Measurements from ENCODE around the gene MMP13. TPM values are rescaled to one million over a fixed set of nuclear protein-coding genes. Genes with fewer than 3 reads are reported as not detected.

Gene MMP13
- total RNA-seq, 1 donor from 2014 or later: 1.2 TPM

DNA sequence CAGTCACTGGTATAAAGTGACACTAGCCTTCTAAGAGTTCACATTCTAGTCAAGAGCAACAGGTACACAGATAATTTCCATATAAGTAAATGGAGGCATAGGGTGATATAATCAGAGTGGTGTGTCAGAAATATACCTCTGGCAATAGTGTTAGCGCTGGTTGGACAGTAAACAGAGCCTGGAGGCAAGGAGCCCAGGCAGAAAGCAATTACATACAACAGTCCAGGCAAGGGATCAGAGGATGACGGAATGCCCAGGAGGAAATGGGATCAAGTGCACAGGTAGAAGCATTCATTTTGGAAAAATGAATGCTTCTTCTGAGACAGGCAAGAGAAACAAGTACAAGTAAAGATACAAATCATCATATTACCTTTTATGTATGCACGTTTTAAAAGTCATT lies 36.2 kb upstream of the MMP13 start:
- H3K4me3 ChIP-seq (ENCODE audit: insufficient read depth, low read depth, low read length): no peak overlapping the region
- H3K4me1 ChIP-seq (ENCODE audit: insufficient read depth, low read length): peaks cover 31% of the 10 kb centered on the region
- H3K27ac ChIP-seq (ENCODE audit: low read depth, low read length): no peak overlapping the region
- no peak overlapping the region for H2AFZ ChIP-seq (ENCODE audit: low read depth, low read length)
- Mint-ChIP-seq H3K4me3 (ENCODE audit: unreplicated experiment) (no peak overlapping the region), H3K27me3 (ENCODE audit: low read depth, unreplicated experiment) (no peaks in the 10 kb centered on the region), H3K27ac (ENCODE audit: unreplicated experiment) (no peak overlapping the region), H3K36me3 (ENCODE audit: low read depth, unreplicated experiment) (no peaks in the 10 kb centered on the region), H3K9me3 (ENCODE audit: unreplicated experiment) (no peaks in the 10 kb centered on the region), H3K4me1 (ENCODE audit: low read depth, unreplicated experiment) (peaks cover 5% of the 10 kb centered on the region)
- H3K36me3 ChIP-seq (ENCODE audit: insufficient read depth, low read length): no peaks in the 10 kb centered on the region
- no peak overlapping the region for H3K9ac ChIP-seq (ENCODE audit: low read length)
- no peak for DNase-seq (ENCODE audit: low read depth)
- TF ChIP-seq EZH2 (IDR thresholded peaks at IDR 0.05; ENCODE audit: insufficient read depth, low read length): no peak
- TF ChIP-seq, protein P1, sequence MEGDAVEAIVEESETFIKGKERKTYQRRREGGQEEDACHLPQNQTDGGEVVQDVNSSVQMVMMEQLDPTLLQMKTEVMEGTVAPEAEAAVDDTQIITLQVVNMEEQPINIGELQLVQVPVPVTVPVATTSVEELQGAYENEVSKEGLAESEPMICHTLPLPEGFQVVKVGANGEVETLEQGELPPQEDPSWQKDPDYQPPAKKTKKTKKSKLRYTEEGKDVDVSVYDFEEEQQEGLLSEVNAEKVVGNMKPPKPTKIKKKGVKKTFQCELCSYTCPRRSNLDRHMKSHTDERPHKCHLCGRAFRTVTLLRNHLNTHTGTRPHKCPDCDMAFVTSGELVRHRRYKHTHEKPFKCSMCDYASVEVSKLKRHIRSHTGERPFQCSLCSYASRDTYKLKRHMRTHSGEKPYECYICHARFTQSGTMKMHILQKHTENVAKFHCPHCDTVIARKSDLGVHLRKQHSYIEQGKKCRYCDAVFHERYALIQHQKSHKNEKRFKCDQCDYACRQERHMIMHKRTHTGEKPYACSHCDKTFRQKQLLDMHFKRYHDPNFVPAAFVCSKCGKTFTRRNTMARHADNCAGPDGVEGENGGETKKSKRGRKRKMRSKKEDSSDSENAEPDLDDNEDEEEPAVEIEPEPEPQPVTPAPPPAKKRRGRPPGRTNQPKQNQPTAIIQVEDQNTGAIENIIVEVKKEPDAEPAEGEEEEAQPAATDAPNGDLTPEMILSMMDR (IDR thresholded peaks at IDR 0.05; ENCODE audit: insufficient read depth, low read depth, low read length): no peak
- no peaks in the 10 kb centered on the region for H3K9me3 ChIP-seq (ENCODE audit: insufficient read depth, low read depth, low read length)
- no peaks in the 10 kb centered on the region for H3K79me2 ChIP-seq (ENCODE audit: insufficient read depth, low read length)
- no peaks in the 10 kb centered on the region for H4K20me1 ChIP-seq (ENCODE audit: insufficient read depth, low read length)
- no peak overlapping the region for H3K4me2 ChIP-seq (ENCODE audit: low read length)
- FAIRE-seq: no peak
- no peaks in the 10 kb centered on the region for H3K27me3 ChIP-seq (ENCODE audit: insufficient read depth, low read length)

DNA sequence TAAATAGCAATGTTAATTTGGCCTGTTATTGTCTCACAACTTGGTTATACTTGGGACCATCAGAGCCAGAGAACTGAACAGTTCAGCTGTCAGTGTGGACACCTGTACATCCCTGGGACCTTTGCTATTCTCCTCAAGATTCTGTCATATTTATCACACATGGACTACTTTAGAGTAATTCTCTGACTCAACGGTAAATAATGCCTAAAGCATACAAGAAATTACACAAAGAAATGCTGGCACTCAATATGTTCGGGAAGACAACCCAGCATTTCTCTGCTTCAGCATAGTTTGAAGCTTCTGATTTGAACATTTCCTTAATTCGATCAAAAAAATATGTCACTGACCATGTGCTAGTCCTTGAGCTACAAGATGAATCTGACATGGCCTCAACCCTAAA lies 34.6 kb upstream of the MMP13 start:
- Mint-ChIP-seq H3K4me3 (ENCODE audit: unreplicated experiment) (no peak overlapping the region), H3K27ac (ENCODE audit: unreplicated experiment) (no peak overlapping the region), H3K4me1 (ENCODE audit: low read depth, unreplicated experiment) (peaks cover 7% of the 10 kb centered on the region), H3K27me3 (ENCODE audit: low read depth, unreplicated experiment) (no peaks in the 10 kb centered on the region), H3K9me3 (ENCODE audit: unreplicated experiment) (no peaks in the 10 kb centered on the region), H3K36me3 (ENCODE audit: low read depth, unreplicated experiment) (no peaks in the 10 kb centered on the region)
- H3K27me3 ChIP-seq (ENCODE audit: insufficient read depth, low read length): no peaks in the 10 kb centered on the region
- no peak overlapping the region for H3K4me3 ChIP-seq (ENCODE audit: insufficient read depth, low read depth, low read length)
- H2AFZ ChIP-seq (ENCODE audit: low read depth, low read length): no peak overlapping the region
- H3K36me3 ChIP-seq (ENCODE audit: insufficient read depth, low read length): no peaks in the 10 kb centered on the region
- H4K20me1 ChIP-seq (ENCODE audit: insufficient read depth, low read length): no peaks in the 10 kb centered on the region
- no peaks in the 10 kb centered on the region for H3K9me3 ChIP-seq (ENCODE audit: insufficient read depth, low read depth, low read length)
- peak; percentile 27 for DNase-seq (ENCODE audit: low read depth)
- no peak for FAIRE-seq
- no peak overlapping the region for H3K27ac ChIP-seq (ENCODE audit: low read depth, low read length)
- TF ChIP-seq, protein P1 (IDR thresholded peaks at IDR 0.05; ENCODE audit: insufficient read depth, low read depth, low read length): no peak
- no peak for TF ChIP-seq EZH2 (IDR thresholded peaks at IDR 0.05; ENCODE audit: insufficient read depth, low read length)
- peaks cover 22% of the 10 kb centered on the region for H3K4me1 ChIP-seq (ENCODE audit: insufficient read depth, low read length)
- peak overlapping the region; percentile 28 for H3K4me2 ChIP-seq (ENCODE audit: low read length)
- H3K79me2 ChIP-seq (ENCODE audit: insufficient read depth, low read length): no peaks in the 10 kb centered on the region
- H3K9ac ChIP-seq (ENCODE audit: low read length): no peak overlapping the region

DNA sequence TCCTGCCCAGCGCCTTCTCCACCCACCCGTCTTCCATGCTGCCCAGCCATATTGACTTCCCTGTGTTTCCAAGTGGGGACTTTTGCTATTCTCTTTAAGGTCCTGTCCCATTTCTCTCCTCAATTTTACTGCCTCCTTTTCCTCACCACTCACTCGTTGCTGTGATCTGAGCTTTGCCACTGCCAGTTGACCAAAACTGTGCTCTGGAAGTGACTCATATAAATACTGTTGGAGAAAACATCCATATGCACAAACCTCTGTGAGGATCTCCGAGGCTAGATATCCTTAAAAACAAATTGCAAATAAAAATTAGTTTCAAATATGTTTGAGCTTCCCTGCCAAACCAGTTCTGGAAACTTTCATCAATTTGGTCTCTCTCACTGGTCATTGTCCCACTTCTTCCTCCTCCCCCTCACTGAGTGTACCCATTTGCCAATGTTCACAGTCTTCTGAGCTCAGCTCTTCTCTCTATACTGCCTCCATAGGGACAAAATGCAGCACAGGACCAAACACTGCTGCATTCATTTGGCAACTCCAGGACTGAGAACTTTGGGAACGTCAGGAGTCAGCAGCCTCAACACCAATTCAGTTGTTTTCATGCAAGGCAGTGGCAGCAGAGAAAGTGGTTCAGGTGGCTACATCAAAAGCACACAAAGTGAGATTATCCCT lies 34.0 kb upstream of the MMP13 start:
- no peak for FAIRE-seq
- Mint-ChIP-seq H3K4me1 (ENCODE audit: low read depth, unreplicated experiment) (peaks cover 7% of the 10 kb centered on the region), H3K9me3 (ENCODE audit: unreplicated experiment) (no peaks in the 10 kb centered on the region)

More for the DNA sequence above, 34.0 kb upstream of the MMP13 start:
- H3K4me3 Mint-ChIP-seq (ENCODE audit: unreplicated experiment): no peak overlapping the region
- no peaks in the 10 kb centered on the region for H3K36me3 Mint-ChIP-seq (ENCODE audit: low read depth, unreplicated experiment)
- Histone ChIP-seq H3K27ac (ENCODE audit: low read depth, low read length) (no peak overlapping the region), H4K20me1 (ENCODE audit: insufficient read depth, low read length) (no peaks in the 10 kb centered on the region), H3K4me1 (ENCODE audit: insufficient read depth, low read length) (peaks cover 20% of the 10 kb centered on the region), H3K9me3 (ENCODE audit: insufficient read depth, low read depth, low read length) (no peaks in the 10 kb centered on the region), H3K27me3 (ENCODE audit: insufficient read depth, low read length) (no peaks in the 10 kb centered on the region), H3K9ac (ENCODE audit: low read length) (no peak overlapping the region), H3K4me3 (ENCODE audit: insufficient read depth, low read depth, low read length) (no peak overlapping the region), H2AFZ (ENCODE audit: low read depth, low read length) (no peak overlapping the region), H3K36me3 (ENCODE audit: insufficient read depth, low read length) (no peaks in the 10 kb centered on the region), H3K79me2 (ENCODE audit: insufficient read depth, low read length) (no peaks in the 10 kb centered on the region), H3K4me2 (ENCODE audit: low read length) (peak overlapping the region; percentile 28)
- H3K27ac Mint-ChIP-seq (ENCODE audit: unreplicated experiment): no peak overlapping the region
- no peak for TF ChIP-seq EZH2 (IDR thresholded peaks at IDR 0.05; ENCODE audit: insufficient read depth, low read length)
- TF ChIP-seq, protein P1 (IDR thresholded peaks at IDR 0.05; ENCODE audit: insufficient read depth, low read depth, low read length): no peak
- H3K27me3 Mint-ChIP-seq (ENCODE audit: low read depth, unreplicated experiment): no peaks in the 10 kb centered on the region
- DNase-seq (ENCODE audit: low read depth): peak; percentile 37

Measured in astrocyte (in vitro differentiated cells and primary cell).